MM.1S (cell line): ENCODE data around the gene PSAT1.

Experiments
- CTCF ChIP-seq: fragments of 300-600 bp; sonication (generic); IDR thresholded peaks from 2 replicates; pipeline ENCODE4 v1.5.1; 2016; ENCODE audit warnings: antibody characterized with exemption, low read length, mixed read lengths
- EZH2 ChIP-seq: fragments of 300-600 bp; sonication (generic); optimal IDR thresholded peaks from 2 replicates; pipeline ENCODE3; 2017; ENCODE audit warnings: low read depth, mild to moderate bottlenecking, antibody characterized with exemption, low read length, mixed read lengths

- no peak for TF ChIP-seq EZH2
- no peak for TF ChIP-seq CTCF
Observed at GRCh38 chr9:78371981-78372380, 75.1 kb downstream of the PSAT1 start.
